ENCODE data around the gene HMSD.
A peak's percentile ranks its signal among the peaks of the same experiment; 100 is the strongest.

DNA sequence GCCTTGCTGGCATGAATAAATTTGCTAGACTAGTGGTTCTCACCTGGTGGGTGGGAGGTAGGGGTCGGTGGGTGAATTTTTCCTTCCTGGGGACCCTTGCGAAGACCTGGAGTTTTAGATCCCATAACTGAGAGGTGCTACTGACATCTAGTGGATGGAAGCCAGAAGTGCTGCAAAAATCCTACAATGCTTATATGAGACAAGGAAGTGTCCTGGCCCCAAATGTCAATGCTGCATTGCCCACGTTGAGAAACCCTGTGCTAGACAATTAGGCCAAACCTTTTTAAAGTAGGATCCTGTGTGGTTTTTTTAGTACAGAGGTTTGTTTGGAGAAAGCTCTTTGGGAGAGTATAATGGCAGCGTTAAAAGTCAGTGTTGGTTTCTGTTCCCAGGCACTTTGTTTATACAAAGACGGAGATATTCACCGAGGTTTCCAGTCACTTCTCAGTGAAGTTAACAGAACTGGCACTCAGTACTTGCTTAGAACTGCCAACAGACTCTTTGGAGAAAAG, 30.4 kb downstream of the HMSD start:
- TF ChIP-seq, protein P1, sequence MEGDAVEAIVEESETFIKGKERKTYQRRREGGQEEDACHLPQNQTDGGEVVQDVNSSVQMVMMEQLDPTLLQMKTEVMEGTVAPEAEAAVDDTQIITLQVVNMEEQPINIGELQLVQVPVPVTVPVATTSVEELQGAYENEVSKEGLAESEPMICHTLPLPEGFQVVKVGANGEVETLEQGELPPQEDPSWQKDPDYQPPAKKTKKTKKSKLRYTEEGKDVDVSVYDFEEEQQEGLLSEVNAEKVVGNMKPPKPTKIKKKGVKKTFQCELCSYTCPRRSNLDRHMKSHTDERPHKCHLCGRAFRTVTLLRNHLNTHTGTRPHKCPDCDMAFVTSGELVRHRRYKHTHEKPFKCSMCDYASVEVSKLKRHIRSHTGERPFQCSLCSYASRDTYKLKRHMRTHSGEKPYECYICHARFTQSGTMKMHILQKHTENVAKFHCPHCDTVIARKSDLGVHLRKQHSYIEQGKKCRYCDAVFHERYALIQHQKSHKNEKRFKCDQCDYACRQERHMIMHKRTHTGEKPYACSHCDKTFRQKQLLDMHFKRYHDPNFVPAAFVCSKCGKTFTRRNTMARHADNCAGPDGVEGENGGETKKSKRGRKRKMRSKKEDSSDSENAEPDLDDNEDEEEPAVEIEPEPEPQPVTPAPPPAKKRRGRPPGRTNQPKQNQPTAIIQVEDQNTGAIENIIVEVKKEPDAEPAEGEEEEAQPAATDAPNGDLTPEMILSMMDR (IDR thresholded peaks at IDR 0.05): peak; percentile 67 to 79 (median 74)
- no peak for TF ChIP-seq POLR2AphosphoS5 (IDR thresholded peaks at IDR 0.05)
- no peak for TF ChIP-seq EP300 (IDR thresholded peaks at IDR 0.05)
- TF ChIP-seq POLR2A (IDR thresholded peaks at IDR 0.05): no peak

Data from upper lobe of left lung (tissue), 4 donors.